HEK293 (cell line): ENCODE results near the gene GRID2.
"Not testable (repeated sequence)": the region's sequence is repeated elsewhere in the genome, so short reads cannot be mapped to it uniquely, and the experiment has no call there.

Source experiments
- CTCF ChIA-PET: fragments of 350-600 bp; formaldehyde crosslinking; extraction: SDS; loops from one replicate; lab custom pipeline; 2021; ENCODE audit warnings: antibody characterized with exemption; lab: Yijun Ruan, JAX
- POLR2A ChIA-PET: fragments of 300-600 bp; formaldehyde crosslinking; extraction: SDS; loops from one replicate; lab custom pipeline; 2020; ENCODE audit warnings: antibody characterized with exemption, inconsistent platforms; lab: Yijun Ruan, JAX
- H3K27ac ChIP-seq: fragments of 200-500 bp; sonication (Bioruptor generic); 2 replicates; pipeline ENCODE4 v1.5.1; 2014; ENCODE audit warnings: low read depth, low read length, control low read depth, inconsistent platforms; ENCODE audit errors: extremely low read depth
- H3K36me3 ChIP-seq, 2 experiments: fragments of 200-500 bp in 1 of 2; sonication (Bioruptor generic) in 1 of 2; 1 replicate in 1 of 2; 2 replicates in 1 of 2; pipeline ENCODE4 v1.5.1; 2014 to 2017; ENCODE audit warnings: inconsistent platforms in 2 of 2, low read length in 2 of 2; ENCODE audit not compliant: control insufficient read depth in 2 of 2, insufficient read depth in 1 of 2
- H3K4me1 ChIP-seq: fragments of 200-500 bp; sonication (Bioruptor generic); 2 replicates; pipeline ENCODE4 v1.5.1; 2014; ENCODE audit warnings: mild to moderate bottlenecking, low read length, inconsistent platforms; ENCODE audit not compliant: control insufficient read depth, insufficient read depth
- H3K4me3 ChIP-seq: 2 replicates; pipeline ENCODE4 v1.5.1; 2011; ENCODE audit warnings: low read depth, mild to moderate bottlenecking, control low read depth, low read length, moderate library complexity
- H3K9me3 ChIP-seq: fragments of 200-500 bp; sonication (Bioruptor generic); 2 replicates; pipeline ENCODE4 v1.5.1; 2014; ENCODE audit warnings: low read depth, low read length, inconsistent platforms; ENCODE audit not compliant: control insufficient read depth, insufficient read depth
- BCL11B ChIP-seq: fragments of 450-650 bp; formaldehyde crosslinking; IDR thresholded peaks from 2 replicates; pipeline ENCODE4 v1.5.1; 2016; ENCODE audit warnings: low read depth, missing biosample characterization, missing genetic modification characterization
- HOXD13 ChIP-seq: sonication (generic); formaldehyde crosslinking; IDR thresholded peaks from 2 replicates; pipeline ENCODE4 v1.8.0; 2022; ENCODE audit warnings: missing genetic modification reagents, borderline replicate concordance
- KLF7 ChIP-seq: fragments of 450-650 bp; formaldehyde crosslinking; IDR thresholded peaks from 2 replicates; pipeline ENCODE4 v1.5.1; 2016; ENCODE audit warnings: missing biosample characterization, missing genetic modification characterization, borderline replicate concordance
- RBAK ChIP-seq: fragments of 450-650 bp; formaldehyde crosslinking; IDR thresholded peaks from 2 replicates; pipeline ENCODE4 v1.5.1; 2016; ENCODE audit warnings: missing biosample characterization, missing genetic modification characterization
- YY1 ChIP-seq: fragments of 450-650 bp; formaldehyde crosslinking; IDR thresholded peaks from 2 replicates; pipeline ENCODE4 v1.5.1; 2018; ENCODE audit warnings: missing biosample characterization, missing genetic modification characterization
- ZBTB17 ChIP-seq: fragments of 450-650 bp; formaldehyde crosslinking; IDR thresholded peaks from 2 replicates; pipeline ENCODE4 v1.5.1; 2016; ENCODE audit warnings: missing biosample characterization, missing genetic modification characterization
- ZBTB8A ChIP-seq: fragments of 450-650 bp; formaldehyde crosslinking; IDR thresholded peaks from 2 replicates; pipeline ENCODE4 v1.5.1; 2016; ENCODE audit warnings: missing biosample characterization, missing genetic modification characterization
- ZNF114 ChIP-seq: fragments of 450-650 bp; formaldehyde crosslinking; IDR thresholded peaks from 2 replicates; pipeline ENCODE4 v1.5.0; 2017; ENCODE audit warnings: missing biosample characterization, missing genetic modification characterization
- ZNF157 ChIP-seq: fragments of 450-650 bp; formaldehyde crosslinking; IDR thresholded peaks from 2 replicates; pipeline ENCODE4 v1.5.1; 2016; ENCODE audit warnings: missing biosample characterization, missing genetic modification characterization
- ZNF184 ChIP-seq: fragments of 450-650 bp; IDR thresholded peaks from 2 replicates; pipeline ENCODE4 v1.5.1; 2018; ENCODE audit warnings: missing biosample characterization, mild to moderate bottlenecking, missing genetic modification characterization
- ZNF2 ChIP-seq: fragments of 450-650 bp; formaldehyde crosslinking; IDR thresholded peaks from 2 replicates; pipeline ENCODE4 v1.5.1; 2016; ENCODE audit warnings: missing biosample characterization, missing genetic modification characterization
- ZNF214 ChIP-seq: fragments of 450-650 bp; formaldehyde crosslinking; IDR thresholded peaks from 2 replicates; pipeline ENCODE4 v1.5.1; 2017; ENCODE audit warnings: missing biosample characterization, mild to moderate bottlenecking, missing genetic modification characterization, borderline replicate concordance
- ZNF266 ChIP-seq: fragments of 450-650 bp; formaldehyde crosslinking; IDR thresholded peaks from 2 replicates; pipeline ENCODE4 v1.5.1; 2016; ENCODE audit warnings: missing biosample characterization, missing genetic modification characterization, low read depth
- ZNF292 ChIP-seq: fragments of 450-650 bp; formaldehyde crosslinking; IDR thresholded peaks from 2 replicates; pipeline ENCODE4 v1.5.1; 2016; ENCODE audit warnings: low read depth, missing biosample characterization, missing genetic modification characterization, borderline replicate concordance
- ZNF37A ChIP-seq: fragments of 450-650 bp; IDR thresholded peaks from 2 replicates; pipeline ENCODE4 v1.5.1; 2018; ENCODE audit warnings: missing biosample characterization, missing genetic modification characterization
- ZNF404 ChIP-seq: fragments of 450-650 bp; formaldehyde crosslinking; IDR thresholded peaks from 2 replicates; pipeline ENCODE4 v1.5.1; 2017; ENCODE audit warnings: missing biosample characterization, missing genetic modification characterization
- ZNF423 ChIP-seq: fragments of 450-650 bp; formaldehyde crosslinking; IDR thresholded peaks from 2 replicates; pipeline ENCODE4 v1.5.1; 2016; ENCODE audit warnings: missing biosample characterization, missing genetic modification characterization
- ZNF501 ChIP-seq: fragments of 450-650 bp; formaldehyde crosslinking; IDR thresholded peaks from 2 replicates; pipeline ENCODE4 v1.5.1; 2016; ENCODE audit warnings: missing biosample characterization, missing genetic modification characterization
- ZNF529 ChIP-seq: fragments of 450-650 bp; formaldehyde crosslinking; IDR thresholded peaks from 2 replicates; pipeline ENCODE4 v1.5.1; 2017; ENCODE audit warnings: missing genetic modification characterization, missing biosample characterization; ENCODE audit not compliant: insufficient replicate concordance
- ZNF544 ChIP-seq: fragments of 450-650 bp; formaldehyde crosslinking; IDR thresholded peaks from 2 replicates; pipeline ENCODE4 v1.5.0; 2017; ENCODE audit warnings: missing biosample characterization, missing genetic modification characterization
- ZNF558 ChIP-seq: fragments of 450-650 bp; formaldehyde crosslinking; IDR thresholded peaks from 2 replicates; pipeline ENCODE4 v1.5.1; 2016; ENCODE audit warnings: missing biosample characterization, missing genetic modification characterization
- ZNF596 ChIP-seq: fragments of 450-650 bp; IDR thresholded peaks from 2 replicates; pipeline ENCODE4 v1.5.0; 2018; ENCODE audit warnings: missing biosample characterization, mild to moderate bottlenecking, missing genetic modification characterization, moderate library complexity
- ZNF623 ChIP-seq: fragments of 450-650 bp; formaldehyde crosslinking; IDR thresholded peaks from 2 replicates; pipeline ENCODE4 v1.5.1; 2016; ENCODE audit warnings: missing biosample characterization, missing genetic modification characterization
- ZNF707 ChIP-seq: fragments of 450-650 bp; formaldehyde crosslinking; IDR thresholded peaks from 2 replicates; pipeline ENCODE4 v1.5.1; 2016; ENCODE audit warnings: missing biosample characterization, missing genetic modification characterization
- ZNF777 ChIP-seq: fragments of 450-650 bp; formaldehyde crosslinking; IDR thresholded peaks from 2 replicates; pipeline ENCODE4 v1.5.1; 2017; ENCODE audit warnings: missing biosample characterization, missing genetic modification characterization, borderline replicate concordance
- TF ChIP-seq, protein P1 (sequence below): fragments of 450-650 bp; formaldehyde crosslinking; IDR thresholded peaks from 2 replicates; pipeline ENCODE4 v1.5.1; 2016; ENCODE audit warnings: missing biosample characterization, missing genetic modification characterization
- TF ChIP-seq, protein P2 (sequence below): fragments of 450-650 bp; formaldehyde crosslinking; IDR thresholded peaks from 2 replicates; pipeline ENCODE4 v1.5.1; 2016; ENCODE audit warnings: missing biosample characterization, missing genetic modification characterization

GRID2 gene

DNA sequence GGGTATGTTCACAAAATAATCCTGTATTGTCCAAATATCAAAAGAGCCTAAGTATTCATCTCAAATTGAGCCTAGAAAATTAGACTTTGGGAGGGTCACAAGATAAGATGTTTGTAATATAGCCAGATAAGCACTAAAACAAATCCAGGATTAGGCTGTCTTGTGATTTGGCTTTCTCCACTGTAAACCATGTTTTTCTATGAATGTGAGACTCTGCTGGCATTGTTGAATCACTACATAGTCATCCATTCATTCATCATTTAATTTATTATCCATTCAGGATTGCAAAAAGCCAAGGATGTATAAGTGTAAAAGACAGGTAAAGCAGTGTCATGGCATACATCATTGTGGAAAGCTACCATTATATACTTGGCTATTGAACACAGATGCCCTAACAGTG lies 148.0 kb downstream of the GRID2 start:
- no peak overlapping the region for H3K4me3 ChIP-seq
- no peaks in the 10 kb centered on the region for H3K4me1 ChIP-seq
- no peaks in the 10 kb centered on the region for H3K36me3 ChIP-seq
- ChIA-PET CTCF (no interaction called here), POLR2A (no interaction called here)
- no peak overlapping the region for H3K27ac ChIP-seq
- TF ChIP-seq, protein P1, sequence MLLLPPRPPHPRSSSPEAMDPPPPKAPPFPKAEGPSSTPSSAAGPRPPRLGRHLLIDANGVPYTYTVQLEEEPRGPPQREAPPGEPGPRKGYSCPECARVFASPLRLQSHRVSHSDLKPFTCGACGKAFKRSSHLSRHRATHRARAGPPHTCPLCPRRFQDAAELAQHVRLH (tag by site-specific recombination), result no peak
- no peak for TF ChIP-seq ZNF2 (tag by site-specific recombination)
- TF ChIP-seq ZNF707 (tag by site-specific recombination), result no peak
- no peak for TF ChIP-seq ZNF544 (tag by site-specific recombination)
- no peak for TF ChIP-seq RBAK (tag by site-specific recombination)
- no peak for TF ChIP-seq KLF7 (tag by site-specific recombination)
- TF ChIP-seq ZNF558 (tag by site-specific recombination), result no peak
- no peak for TF ChIP-seq ZNF114 (tag by site-specific recombination)
- TF ChIP-seq ZNF777 (tag by site-specific recombination), result no peak
- no peak for TF ChIP-seq ZNF37A (tag by site-specific recombination)
- TF ChIP-seq ZNF292, result no peak
- TF ChIP-seq ZBTB17, result no peak
- no peak for TF ChIP-seq ZNF404
- no peak for TF ChIP-seq ZNF501 (tag by site-specific recombination)
- TF ChIP-seq ZNF266 (tag by site-specific recombination), result no peak
- no peaks in the 10 kb centered on the region for H3K9me3 ChIP-seq

DNA sequence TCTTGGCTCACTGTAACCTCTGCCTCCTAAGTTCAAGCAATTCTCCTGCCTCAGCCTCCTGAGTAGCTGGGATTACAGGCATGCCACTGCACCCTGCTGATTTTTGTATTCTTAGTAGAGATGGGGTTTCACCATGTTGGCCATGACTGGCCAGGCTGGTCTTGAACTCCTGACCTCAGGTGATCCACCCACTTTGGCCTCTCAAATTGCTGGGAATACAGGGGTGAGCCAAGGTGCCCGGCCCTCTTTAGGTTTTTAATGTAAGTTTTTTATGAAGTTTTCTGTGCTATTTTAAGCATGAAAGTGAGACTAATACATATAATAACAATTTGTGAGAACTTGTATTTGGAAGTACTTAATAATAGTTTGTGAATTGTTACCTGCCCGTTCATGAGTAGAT lies 148.6 kb downstream of the GRID2 start:
- H3K4me1 ChIP-seq, POLR2A ChIA-PET, CTCF ChIA-PET, H3K27ac ChIP-seq, H3K4me3 ChIP-seq, H3K9me3 ChIP-seq, H3K36me3 ChIP-seq: not testable (repeated sequence)

DNA sequence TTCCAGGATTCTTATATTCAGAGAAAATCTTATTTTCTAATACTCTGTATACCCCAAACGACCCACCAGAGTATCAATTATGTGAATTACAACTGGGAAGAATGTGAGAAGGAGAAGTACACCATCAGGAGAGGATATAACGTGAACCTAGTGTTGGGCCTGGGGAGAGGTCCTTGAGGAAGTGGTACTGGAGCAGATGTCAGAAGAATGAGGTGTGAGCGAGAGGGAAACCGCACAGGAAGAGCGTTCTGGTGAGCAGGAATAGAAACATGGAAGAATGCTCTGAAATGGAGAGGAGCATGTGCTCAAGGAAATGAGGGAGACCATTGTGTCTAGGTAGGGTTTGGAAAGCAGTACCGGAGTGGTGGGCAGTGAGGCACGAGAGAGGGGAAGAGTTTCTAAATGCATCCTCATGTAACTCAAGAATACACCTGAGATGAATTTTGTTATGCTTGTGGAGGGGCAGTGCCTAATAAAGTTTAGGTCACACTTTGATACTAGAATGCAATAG lies 151.6 kb downstream of the GRID2 start:
- no peaks in the 10 kb centered on the region for H3K9me3 ChIP-seq
- TF ChIP-seq YY1 (tag by site-specific recombination), result no peak
- no peak for TF ChIP-seq ZNF184 (tag by site-specific recombination)
- no peak for TF ChIP-seq ZNF157
- TF ChIP-seq, protein P2, sequence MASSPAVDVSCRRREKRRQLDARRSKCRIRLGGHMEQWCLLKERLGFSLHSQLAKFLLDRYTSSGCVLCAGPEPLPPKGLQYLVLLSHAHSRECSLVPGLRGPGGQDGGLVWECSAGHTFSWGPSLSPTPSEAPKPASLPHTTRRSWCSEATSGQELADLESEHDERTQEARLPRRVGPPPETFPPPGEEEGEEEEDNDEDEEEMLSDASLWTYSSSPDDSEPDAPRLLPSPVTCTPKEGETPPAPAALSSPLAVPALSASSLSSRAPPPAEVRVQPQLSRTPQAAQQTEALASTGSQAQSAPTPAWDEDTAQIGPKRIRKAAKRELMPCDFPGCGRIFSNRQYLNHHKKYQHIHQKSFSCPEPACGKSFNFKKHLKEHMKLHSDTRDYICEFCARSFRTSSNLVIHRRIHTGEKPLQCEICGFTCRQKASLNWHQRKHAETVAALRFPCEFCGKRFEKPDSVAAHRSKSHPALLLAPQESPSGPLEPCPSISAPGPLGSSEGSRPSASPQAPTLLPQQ (tag by site-specific recombination), result no peak
- no peak for TF ChIP-seq BCL11B (tag by site-specific recombination)
- no peak for TF ChIP-seq ZNF214 (tag by site-specific recombination)
- TF ChIP-seq HOXD13 (CRISPR knock-in tag), result no peak
- TF ChIP-seq ZNF623 (tag by site-specific recombination), result no peak
- no peak for TF ChIP-seq ZNF501 (tag by site-specific recombination)
- no peak for TF ChIP-seq ZNF596 (tag by site-specific recombination)
- no peak for TF ChIP-seq ZNF423 (tag by site-specific recombination)
- no peak for TF ChIP-seq ZNF529
- no peak for TF ChIP-seq ZBTB8A
- no peak overlapping the region for H3K27ac ChIP-seq
- ChIA-PET POLR2A (no interaction called here), CTCF (no interaction called here)
- H3K4me1 ChIP-seq, result no peaks in the 10 kb centered on the region
- no peak overlapping the region for H3K4me3 ChIP-seq
- no peaks in the 10 kb centered on the region for H3K36me3 ChIP-seq
